Fibroblast of lung (primary cell): ENCODE measurements around the gene MAN2B2.

Source experiments
- EZH2 ChIP-seq: IDR thresholded peaks from 2 replicates; pipeline ENCODE4 v1.5.1; 2012; ENCODE audit warnings: low read length, control low read depth, mild to moderate bottlenecking; ENCODE audit errors: missing control alignments
- TF ChIP-seq, protein P1 (sequence below), 2 donors: IDR thresholded peaks in 1 of 2; conservative IDR thresholded peaks in 1 of 2; 1 replicate in 1 of 2; 2 replicates in 1 of 2; pipeline ENCODE4 v1.5.1; 2011 to 2012; ENCODE audit warnings: low read length in 2 of 2, control low read depth in 1 of 2, inconsistent platforms in 1 of 2, low read depth in 1 of 2, mild to moderate bottlenecking in 1 of 2

DNA sequence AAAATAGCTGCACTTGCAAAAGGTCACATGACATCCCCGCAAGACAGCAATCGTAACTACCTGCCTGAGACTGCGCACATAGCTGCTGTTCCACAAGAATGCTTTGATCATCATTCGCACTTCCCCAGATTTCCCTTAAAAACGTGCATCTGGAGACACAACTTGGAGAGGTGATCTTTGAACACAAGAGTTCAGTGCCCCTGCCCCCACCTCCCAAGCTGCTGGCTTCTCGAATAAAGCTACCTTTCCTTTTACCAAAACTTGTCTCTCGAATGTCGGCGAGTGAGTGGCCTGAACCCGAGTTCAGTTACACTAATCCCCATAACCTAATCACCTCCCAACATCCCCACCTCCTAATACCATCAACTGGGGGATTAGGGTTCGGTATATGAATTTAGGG is 51.1 kb downstream of the MAN2B2 start:
- TF ChIP-seq, protein P1, sequence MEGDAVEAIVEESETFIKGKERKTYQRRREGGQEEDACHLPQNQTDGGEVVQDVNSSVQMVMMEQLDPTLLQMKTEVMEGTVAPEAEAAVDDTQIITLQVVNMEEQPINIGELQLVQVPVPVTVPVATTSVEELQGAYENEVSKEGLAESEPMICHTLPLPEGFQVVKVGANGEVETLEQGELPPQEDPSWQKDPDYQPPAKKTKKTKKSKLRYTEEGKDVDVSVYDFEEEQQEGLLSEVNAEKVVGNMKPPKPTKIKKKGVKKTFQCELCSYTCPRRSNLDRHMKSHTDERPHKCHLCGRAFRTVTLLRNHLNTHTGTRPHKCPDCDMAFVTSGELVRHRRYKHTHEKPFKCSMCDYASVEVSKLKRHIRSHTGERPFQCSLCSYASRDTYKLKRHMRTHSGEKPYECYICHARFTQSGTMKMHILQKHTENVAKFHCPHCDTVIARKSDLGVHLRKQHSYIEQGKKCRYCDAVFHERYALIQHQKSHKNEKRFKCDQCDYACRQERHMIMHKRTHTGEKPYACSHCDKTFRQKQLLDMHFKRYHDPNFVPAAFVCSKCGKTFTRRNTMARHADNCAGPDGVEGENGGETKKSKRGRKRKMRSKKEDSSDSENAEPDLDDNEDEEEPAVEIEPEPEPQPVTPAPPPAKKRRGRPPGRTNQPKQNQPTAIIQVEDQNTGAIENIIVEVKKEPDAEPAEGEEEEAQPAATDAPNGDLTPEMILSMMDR (conservative IDR thresholded peaks at IDR 0.05 in 1 of 2, IDR thresholded peaks at IDR 0.05 in 1 of 2; ENCODE audit: low read depth in 1 of 2, low read length in 2 of 2) = no peak
- no peak for TF ChIP-seq EZH2
